HG03520 (cell line): ENCODE measurements around the gene PIGW.

Source experiments
- ATAC-seq: cut with Tn5 transposase; IDR thresholded peaks from one replicate; pipeline ENCODE4 v1.9.1; 2021; ENCODE audit warnings: mild to moderate bottlenecking, moderate library complexity; ENCODE audit not compliant: unreplicated experiment

Gene PIGW

DNA sequence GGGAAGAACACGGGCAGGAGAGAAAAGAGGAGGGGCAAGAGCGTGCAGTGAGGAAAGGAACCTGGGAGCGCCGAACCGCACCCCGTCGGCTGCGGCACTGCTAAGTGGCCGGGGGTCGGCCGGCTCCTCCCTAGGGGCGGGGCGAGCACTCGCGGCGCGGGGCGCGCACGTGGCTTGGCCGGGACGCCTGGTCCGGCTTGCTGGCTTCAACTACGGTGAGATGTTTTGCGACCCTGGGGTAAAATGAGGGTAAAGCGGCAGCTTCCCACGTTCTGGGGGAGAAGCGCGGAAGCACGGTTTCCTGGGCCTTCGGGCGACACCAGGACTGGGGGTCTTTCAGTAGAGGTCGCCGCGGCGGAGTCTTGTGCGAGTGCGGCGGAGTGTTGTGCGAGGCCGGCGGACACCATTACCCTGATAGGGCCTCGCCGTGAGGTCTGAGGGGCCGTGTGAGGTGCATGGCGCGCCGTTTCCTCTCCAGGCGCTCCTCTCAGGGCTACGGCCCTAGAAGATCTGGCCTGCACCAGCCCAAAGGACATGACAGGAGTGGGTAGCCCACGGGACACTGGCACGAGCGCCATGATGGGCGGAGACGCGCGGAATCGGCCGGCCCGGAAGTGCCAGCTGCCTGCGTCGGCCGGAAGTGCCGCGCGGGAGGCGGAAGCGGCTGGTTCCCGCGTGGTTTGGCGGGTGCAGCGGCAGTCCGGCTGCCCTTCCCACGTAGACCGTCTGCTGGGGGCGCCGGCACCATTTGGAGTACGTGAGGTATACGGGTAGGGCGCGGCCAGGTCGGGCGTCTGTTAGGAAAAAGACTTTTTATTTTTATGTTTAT is at the start of gene PIGW, which contains the start of gene MYO19:
Gene PIGW, plus strand, starts transcription at position 148 of the 829 bp plus-strand sequence. CDS start 2,115 bp downstream, outside the sequence.
Gene MYO19, minus strand, starts transcription at position 29 of the 829 bp plus-strand sequence. CDS start 2,330 bp downstream, outside the sequence.
- ATAC-seq = peak; percentile 69

DNA sequence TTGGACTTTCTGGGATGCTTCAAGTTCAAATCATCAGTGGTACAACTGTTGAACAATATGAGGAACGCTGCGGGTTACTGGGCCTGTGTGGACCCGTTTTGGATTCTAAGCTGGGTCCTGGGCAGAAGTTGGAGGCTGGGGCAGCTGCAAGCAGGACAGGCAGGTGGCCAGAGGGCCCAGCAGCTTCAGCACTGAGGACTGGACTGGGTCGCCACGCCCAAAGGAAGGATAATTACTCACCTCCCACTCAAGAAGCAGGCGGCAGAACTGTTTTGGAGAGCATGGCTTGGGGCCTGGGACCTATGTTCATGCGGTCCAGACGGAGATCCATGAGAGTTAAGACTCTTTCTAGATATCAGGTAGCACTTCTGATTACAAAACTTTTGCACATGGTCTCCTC is 49.8 kb upstream of the PIGW start:
- no peak for ATAC-seq

GRCh38 chr17:36485805-36486203 is 49.0 kb upstream of the PIGW start:
- ATAC-seq = no peak

GRCh38 chr17:36486204-36487194 is 48.3 kb upstream of the PIGW start, which contains the start of gene ZNHIT3:
Gene ZNHIT3 (plus strand): TSS chr17:36486681. CDS start chr17:36486700, 19 bp downstream.
- peak; percentile 83 for ATAC-seq

DNA sequence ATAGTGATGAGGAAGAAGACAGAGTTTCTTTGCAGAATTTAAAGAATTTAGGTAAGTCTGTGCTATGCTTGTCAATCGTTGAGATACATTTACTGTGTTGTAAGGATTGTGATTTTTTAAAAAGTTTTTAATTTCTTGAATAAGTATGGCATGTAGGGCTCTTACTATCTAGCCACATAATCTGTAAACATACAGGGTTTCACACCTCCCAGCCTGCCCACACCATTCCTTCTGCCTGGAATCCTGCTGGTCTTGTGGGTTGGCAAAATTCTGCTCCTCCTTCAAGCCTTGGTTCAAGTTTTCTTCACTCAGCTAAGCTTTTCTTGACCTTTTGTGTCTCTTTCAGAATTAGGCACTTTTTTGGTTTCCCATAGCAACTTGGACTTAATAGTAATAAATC is 40.8 kb upstream of the PIGW start:
- no peak for ATAC-seq

GRCh38 chr17:36494674-36495073 is 40.1 kb upstream of the PIGW start:
- no peak for ATAC-seq

DNA sequence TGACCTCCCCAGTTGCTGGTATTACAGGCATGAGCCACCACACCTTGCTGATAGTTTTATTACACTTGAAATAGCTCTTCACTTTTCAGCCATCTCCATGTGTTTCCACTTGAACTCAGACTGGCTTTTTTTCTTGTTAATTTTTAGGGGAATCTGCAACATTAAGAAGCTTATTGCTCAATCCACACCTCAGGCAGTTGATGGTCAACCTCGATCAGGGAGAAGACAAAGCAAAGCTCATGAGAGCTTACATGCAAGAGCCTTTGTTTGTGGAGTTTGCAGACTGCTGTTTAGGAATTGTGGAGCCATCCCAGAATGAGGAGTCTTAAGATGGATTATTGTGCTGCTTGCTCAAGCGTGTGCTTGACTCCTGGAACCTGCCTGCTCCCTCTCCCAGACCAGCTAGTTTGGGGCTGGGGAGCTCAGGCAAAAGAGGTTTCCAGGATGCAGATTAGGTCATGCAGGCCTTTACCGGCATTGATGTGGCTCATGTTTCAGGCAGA is 39.7 kb upstream of the PIGW start:
- no peak for ATAC-seq

GRCh38 chr17:36496018-36496789 is 38.6 kb upstream of the PIGW start:
- no peak for ATAC-seq

DNA sequence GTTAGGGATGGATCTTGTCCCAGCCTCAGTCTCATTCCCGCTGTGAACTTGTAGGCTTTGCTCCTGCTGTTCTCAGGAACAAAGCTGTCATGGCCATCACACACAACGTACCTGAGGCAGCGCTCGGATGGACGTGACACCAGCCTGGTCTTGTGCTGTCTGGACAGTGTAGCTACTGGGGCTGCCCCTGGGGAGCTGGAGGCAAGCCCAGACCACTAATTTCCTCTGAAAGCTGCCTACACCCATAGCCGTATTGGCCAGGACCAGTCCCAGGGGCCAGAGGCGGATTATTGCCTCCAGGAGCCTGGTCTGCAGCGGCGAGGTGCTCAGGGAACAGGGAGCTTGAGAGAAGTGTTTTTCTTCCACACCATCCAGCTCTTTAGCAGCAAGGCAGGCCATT is 36.6 kb upstream of the PIGW start:
- ATAC-seq = no peak

DNA sequence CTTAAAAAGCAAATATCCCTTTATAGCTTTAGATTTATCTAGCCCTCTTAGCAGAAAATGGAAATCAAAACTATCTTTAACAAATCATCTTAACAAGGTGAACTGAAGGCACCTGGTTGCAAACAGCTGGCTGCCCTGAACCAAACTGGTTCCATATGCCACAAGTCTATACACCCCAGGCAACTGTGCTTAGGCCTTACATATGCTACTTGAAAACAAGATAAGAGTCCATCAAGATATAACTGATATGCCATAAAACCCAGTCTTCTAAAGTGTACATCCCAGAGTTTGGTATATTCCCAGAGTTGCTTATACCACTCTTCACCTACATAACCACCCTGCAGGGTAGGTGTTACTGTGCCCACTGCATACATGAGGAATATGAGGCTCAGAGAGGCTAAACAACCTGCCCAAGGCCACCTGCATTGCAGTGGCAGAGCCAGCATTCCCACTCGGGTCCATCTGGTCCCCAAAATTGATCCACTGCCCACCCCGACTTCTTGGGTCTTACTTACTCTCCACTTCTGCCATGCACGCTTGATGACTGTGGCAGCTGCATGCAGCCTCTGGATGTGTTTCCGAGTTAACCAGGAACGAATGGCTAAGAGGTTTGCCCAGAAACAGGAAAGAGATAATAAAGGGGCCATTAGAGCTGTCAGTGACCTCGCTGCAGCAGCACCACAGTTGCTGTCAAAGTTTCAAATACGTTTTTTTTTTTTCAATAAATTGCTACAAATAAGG is 36.1 kb upstream of the PIGW start:
- ATAC-seq = no peak

DNA sequence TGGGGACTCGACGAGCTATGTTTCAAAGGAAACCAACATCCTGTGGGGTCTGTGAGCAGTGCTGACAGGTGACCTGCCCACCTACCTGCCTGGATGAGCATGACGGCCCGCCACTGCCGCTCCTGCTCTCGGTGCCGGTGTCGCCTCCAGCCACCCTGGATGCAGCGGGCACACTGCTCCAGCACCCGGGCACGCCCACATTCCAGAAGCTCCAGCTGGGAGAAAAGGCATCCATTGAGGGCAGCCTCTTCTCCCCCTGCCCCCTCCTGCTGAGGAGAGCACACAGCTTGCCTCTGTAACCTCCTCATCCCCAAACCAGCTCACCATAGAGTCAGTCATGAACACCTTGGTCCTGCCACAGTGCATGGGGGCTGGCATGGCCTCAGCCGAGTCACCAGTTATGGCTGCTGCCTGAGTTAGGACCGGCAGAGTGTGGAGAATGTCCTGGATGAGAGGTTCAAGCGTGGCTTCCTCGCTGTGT is 34.0 kb upstream of the PIGW start:
- no peak for ATAC-seq

DNA sequence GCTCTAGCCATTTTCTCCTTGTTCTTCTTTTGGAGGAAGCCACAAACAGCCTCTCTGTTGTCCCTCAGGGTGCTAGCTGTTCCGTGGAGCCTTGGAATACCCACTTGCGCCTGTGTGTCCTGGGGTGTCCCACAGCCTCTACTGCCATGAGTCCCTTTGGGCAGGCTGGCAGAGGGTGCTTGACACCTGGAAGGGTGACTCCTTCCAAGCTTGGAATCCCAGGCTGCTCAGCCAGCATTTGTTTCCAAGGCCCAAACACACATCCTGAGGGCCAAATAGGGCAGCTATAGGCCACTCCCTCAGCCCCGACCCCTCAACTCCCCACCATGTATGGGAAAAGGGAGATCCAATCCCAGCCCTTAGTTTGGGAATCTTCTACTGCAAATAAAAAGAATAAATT is 33.4 kb upstream of the PIGW start:
- no peak for ATAC-seq

DNA sequence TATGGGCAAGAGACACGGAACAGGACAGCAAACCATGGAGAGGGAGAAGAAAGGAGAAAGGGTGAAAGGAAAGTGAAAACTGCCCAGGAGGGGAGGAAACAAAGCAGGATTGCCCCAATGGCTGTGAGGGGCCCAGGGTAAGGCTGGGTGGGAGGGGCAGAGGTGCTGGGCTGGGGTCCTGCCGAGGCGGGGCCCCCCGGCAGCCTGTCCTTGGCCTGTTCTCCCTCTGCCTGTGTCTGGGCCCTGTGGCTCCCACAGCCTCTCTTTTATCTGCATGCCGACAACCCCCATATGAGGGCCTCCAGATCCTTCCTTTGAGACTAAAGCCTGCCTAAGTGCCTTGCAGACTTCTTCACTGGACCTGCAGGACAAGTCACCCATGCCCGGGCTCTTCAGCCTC is 32.8 kb upstream of the PIGW start:
- no peak for ATAC-seq

GRCh38 chr17:36503456-36504155 is 31.2 kb upstream of the PIGW start:
- ATAC-seq = no peak

DNA sequence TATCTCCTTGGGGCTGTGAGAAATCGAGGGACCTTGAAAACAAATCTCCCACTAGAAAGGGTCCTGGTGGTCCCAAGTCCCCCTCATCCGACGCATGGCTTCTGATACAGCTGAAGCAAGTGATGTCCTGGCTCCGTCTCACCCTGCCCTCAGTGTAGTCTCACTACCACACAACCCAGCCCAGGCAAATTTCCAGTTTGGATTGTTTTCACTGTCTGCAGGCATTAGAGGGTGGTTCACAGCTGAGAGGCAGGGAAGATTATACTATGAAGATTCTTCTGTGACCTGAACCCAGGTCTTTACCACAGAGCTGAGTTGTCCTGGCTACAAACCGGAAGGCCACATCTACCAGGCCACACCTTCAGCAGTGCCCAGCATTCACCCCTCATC is 30.6 kb upstream of the PIGW start:
- no peak for ATAC-seq

DNA sequence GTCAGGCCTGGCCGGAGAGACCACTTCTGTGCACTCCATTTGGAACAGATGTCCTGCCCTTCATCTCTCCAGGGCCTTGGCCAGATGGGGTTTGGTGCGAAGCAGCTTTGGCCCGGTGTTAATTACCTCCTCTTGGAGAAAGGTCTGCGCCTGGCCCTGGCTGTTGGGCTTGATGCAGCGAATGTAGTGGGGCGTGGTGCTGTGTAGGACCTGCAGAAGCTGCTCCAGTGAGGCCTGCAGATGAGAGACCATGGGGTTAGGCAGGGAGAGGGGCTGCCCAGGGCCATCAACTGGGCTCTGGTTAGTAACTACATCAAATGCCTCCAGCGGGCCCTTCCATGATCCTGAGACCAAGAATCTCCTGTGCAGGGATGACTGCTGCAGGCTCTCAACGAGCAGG is 29.6 kb upstream of the PIGW start:
- no peak for ATAC-seq

- no peak for ATAC-seq
These were observed 28.4 kb upstream of the PIGW start for GRCh38 chr17:36506249-36506826.

DNA sequence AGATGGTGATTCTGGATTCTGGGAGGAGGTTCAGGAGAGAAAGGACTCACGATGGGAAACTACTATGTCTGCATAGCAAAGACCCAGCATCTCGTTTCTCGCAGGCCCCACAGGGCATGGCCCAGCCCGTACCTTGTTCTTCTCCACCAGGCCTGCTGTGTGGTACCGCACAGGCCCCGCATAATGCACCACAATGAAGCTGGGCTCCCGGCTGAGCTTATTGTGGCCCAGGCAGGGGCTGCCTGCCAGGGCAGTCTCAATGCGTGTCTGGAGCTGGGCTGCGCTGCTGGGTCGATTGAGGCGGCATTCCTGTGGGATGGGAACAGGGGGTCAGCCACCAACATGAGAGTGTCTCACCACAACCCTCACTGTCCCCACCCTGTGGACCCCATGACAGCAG is 28.0 kb upstream of the PIGW start:
- no peak for ATAC-seq

DNA sequence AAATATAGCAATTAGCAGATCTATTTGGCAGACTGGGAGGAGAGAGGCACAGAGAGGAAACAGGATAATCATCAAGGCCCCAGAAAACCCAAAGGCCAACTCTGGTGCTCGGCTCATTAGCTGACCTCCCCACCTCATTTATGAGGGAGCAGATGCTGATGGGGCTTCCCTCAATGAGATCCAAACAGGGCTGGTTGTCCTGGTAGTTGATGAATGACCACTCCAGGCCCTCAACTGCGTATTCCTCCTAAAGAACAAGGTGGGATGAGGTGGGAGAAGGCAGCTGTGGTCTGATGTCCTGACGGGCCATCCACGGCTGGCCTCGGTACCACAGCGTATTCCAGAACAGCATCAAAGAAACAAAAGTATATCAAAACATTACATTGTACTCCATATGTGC is 27.5 kb upstream of the PIGW start:
- ATAC-seq = no peak
